GM18526 (cell line): ENCODE results near the gene HLA-DOB.

ENCODE experiments used
- POLR2A ChIP-seq: IDR thresholded peaks from 3 replicates; pipeline ENCODE4 v1.6.1; 2011; ENCODE audit not compliant: insufficient read length; ENCODE audit errors: extremely low read depth

The HLA-DOB gene

DNA sequence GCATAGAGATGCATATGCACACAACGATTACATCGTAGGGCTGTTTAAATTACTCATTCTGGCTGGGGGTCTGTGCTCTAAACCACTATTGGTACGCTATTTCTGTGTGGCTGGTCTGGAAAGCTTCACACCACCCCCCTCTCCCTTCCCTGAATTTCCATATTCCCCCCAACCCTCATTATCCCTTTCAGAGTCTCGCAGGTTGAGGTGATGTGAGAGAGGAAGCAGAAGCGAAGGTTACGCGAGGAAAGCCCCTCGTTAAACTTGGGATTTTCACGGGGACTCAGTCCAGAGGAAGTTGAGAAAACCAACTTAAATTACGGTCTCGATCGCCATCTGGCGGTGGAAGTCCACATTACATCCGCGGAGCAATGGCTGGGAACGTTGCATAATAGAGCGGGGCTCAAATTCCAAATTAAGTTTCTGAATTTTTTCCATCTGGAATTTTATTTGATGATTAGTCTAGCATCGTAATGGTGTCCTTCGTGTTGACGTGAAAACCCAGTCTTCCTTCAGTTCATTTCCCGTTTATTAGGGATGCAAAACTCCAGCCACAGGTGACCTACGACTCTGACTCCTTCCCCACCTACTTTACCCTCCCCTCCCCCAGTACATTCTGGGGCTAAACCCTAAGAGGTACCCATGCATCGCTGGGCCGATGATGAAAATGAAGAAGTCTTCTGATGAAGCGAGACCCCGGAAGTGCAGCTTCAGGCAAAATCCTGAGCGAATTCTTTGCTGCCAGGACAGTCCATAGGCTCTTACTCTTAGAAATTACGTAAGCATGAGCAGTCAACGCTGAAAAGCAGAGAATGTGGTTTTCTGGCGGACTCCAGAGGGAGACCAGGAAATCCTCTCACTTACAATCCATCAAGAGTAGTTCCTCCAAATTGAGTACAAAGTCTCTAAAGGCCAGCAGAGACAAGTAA lies 19.7 kb downstream of the HLA-DOB start:
- no peak for TF ChIP-seq POLR2A

DNA sequence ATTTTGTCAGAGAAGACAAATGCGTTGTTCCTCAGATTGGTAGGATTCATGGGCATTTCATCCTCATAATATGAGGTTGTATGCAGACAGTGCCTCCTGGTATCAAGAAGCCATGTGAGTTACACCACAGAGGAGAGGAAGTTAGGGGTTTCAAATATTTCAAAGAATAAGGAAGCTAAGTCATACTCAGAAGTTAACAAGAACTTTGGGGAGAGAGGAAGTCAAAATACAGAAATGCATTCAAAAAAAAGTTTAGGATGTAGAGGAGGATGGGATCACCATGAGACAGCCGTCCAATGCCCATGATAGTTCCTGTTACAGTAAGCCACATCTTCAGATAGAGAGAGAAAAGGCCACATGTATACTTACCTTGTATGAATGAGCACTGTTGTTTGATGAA lies 22.3 kb downstream of the HLA-DOB start:
- no peak for TF ChIP-seq POLR2A

DNA sequence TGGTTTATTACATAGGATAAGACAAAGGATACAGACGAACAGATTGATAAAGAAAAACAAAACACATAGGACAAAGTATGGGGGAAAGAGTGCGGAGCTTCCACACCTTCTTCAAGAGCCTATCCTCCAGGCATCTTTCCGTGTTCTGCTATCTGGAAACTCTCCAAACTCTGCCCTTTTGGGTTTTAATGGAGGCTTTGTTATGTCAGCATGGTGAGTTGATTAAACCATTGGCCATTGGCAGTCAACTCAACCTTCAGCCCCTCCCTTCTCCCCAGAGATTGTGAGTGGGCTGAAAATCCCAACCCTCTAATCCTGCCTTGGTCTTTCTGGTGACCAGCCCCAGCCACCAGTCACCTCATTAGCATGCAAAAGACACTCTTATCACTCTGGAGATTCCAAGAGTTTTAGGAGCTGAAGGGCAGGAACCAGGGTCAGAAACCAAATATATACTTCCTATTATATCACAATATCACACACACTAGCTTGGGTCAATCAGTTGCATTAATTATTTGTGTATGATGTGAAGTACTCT lies 23.8 kb downstream of the HLA-DOB start:
- TF ChIP-seq POLR2A, result no peak

DNA sequence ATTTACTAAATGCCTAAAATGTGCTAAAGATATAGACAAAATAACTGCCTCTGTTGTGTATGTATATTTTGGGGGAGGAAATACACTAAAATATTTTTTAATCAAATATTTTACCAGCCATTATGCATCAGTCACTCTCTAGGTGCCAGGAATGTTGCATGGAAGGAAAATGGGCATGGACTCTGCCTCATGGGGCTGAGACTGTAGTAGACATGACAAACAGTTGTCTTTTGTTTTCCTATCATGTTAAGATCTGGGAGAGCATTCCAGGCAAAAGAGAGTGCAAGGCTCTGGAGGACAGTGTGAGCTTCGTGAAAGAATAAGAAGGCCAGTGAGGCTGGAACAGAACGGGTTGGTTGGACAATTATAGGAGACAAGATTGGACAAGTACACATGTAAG lies 26.5 kb downstream of the HLA-DOB start:
- TF ChIP-seq POLR2A, result no peak

DNA sequence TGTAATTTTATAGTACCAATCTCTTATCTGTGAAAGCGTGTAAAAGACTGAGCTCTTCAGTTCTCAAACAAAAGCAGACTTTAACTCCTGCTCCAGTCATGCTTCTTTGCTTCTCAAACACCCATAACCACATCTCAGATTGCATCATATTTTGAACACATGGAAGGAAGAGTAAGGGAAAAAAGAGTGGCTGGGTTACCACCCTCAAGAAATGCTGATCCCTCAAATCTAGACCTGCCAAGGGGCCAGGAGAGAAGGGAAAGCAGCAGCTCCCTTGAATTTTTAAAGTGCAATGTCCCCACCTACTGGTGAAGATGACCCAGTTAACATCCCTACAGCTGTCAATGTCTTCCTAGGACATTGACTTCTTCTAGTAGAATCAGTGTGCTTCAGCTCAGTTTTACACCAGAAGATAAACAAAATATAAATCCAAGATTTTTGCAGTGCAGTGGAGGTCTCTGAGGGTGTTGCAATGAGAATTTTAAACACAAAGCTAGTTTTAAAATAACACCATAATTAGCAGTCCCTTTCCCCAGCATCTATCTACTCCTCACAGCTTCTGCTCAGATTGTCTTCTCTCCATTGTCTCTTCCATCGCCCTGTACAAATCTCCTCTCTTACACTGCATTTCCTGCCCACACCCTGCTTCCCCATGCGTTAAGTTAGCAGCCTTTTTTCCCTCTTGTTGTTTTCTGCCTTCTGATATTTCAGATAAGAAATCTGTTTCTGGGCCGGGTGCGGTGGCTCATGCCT lies 30.8 kb downstream of the HLA-DOB start:
- TF ChIP-seq POLR2A, result no peak

DNA sequence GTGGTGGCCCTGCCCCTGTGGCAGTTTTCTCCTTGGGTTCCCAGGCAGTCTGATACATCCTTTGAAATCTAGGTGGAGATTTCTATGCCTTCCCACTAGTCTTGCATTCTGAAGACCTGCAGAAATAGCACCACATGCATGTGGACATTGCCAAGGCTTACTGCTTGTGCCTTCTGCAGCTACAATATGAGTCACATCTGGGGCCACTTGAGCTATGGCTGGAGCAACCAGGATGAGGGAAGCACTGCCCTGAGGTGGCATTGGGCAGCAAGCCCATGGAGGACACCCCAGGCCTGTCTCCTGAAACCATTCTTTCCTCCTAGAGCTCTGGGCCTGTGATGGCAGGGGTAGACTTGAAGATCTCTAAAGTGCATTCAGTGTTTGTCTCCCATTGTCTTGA lies 37.8 kb downstream of the HLA-DOB start:
- TF ChIP-seq POLR2A, result no peak

DNA sequence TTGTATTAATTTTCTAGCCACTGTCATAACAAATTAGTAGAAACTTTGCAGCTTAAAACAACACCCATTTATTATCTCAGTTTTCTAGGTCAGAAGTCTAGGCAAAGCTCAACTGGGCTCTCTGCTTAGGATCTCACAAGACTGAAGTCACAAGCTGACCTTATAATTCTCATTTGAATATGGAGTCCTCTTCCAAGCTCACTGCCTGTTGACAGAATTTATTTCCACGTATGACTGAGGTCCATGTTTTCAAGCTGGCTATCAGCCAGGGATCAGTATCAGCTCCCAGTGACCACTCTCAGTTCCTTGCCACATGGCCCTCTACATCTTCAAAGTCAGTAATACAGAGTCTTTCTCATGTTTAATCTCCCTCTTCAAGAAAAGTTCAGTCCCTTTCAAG lies 41.7 kb downstream of the HLA-DOB start:
- TF ChIP-seq POLR2A, result no peak

DNA sequence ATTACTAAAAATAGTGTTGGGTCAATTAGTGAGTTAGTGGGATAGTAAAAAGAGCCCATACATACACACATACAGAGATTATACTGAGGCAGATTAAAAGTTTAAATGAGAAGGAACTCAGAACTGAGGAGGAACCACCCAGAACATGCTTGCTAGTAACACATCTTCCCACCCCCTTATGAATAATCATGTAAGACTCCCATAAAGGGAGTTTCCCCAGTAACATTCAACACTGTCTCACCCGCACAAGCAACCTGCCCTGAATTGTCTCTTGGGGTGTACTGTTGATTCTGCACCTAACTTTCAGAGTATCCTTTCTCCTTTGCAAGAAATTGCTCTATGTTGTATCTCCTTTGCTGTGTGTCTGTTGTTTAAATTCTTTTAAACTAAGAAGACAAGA lies 42.4 kb downstream of the HLA-DOB start:
- no peak for TF ChIP-seq POLR2A

DNA sequence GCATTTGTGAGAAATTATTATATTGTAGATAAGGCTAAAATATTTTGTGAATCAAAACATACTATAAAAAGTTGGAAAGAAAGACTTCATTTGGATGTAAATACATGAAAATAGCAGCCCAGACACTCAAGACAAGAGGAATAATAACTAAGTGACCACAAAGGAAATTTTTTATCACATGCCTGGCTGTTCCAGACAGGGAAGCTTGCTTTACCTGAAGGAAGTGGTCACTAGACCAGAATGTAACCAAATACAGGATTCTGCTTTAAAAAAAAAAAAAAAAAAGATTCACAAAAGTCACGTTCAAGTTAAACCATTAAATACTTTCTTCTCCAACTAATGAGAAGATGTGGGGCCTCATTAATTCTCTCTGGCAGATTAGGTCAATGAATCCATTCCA lies 44.1 kb downstream of the HLA-DOB start:
- no peak for TF ChIP-seq POLR2A

DNA sequence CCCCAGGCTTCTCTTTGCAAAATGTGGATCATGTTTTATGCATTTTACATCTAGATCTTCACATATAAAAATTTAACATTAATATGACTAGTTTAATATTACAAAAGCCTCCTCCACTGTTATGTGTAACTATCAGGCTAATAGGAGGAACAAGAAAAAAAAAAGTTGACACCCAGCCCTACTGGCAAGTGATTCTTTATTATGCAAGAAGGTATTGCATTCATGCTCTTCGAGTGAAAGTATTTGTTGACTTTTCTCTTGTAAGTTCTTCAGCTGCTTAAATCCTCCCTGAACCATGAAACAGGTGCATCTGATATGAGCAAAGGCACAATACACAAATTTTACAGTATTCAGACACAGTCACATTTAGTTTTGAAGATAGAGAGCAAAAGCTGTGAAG lies 52.8 kb downstream of the HLA-DOB start:
- no peak for TF ChIP-seq POLR2A

DNA sequence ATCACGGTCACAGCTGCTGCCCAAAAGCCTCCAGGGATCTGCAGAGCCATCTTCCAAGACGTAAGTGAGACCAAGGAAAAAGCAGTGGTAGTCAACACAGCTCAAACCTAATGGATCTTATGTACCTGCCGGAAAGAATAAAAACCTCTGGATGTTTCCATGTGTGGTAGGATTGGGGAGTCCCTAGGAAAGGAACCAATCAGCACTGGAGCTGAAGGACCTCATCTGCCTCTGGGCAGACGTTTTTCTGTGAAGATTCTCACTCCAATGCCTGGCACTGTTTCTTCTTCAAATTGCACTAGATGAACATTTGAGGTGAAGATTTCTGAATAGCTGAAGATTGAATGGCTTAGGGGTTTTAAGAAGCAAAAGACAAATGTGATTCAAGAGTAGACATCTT lies 53.4 kb downstream of the HLA-DOB start, which contains the start of gene HLA-DQB2:
Gene HLA-DQB2, minus strand, starts transcription at position 112 of the 400 bp plus-strand sequence. Its CDS starts 62 bp downstream, at position 50.
- TF ChIP-seq POLR2A, result no peak
